ENCODE results near the gene PPT1. TPM values are rescaled to one million over a fixed set of nuclear protein-coding genes. Genes with fewer than 3 reads are reported as not detected.

Gene PPT1
- total and polyA plus RNA-seq, 12 donors, result 31.5 to 71.3 (median 37.1) TPM

GRCh38 chr1:40102038-40102437 is 5.0 kb upstream of the PPT1 start:
- peaks cover 0 to 8% (median 5%) of the 10 kb centered on the region in 9 donors for H3K4me1 ChIP-seq
- TF ChIP-seq CTCF (IDR thresholded peaks at IDR 0.05), result no peak
- intact Hi-C loops (cut with DNase I), result no loop called here
- no peak for DNase-seq
- no peak for ATAC-seq
- H3K36me3 ChIP-seq, result no peaks in the 10 kb centered on the region
- 75 to 93% methylated on average over 1 of the region's 1 CpG for WGBS, 2 donors
- H3K27ac ChIP-seq, result no peak overlapping the region
- H3K27me3 ChIP-seq, result peaks cover 0 to 16% (median 4%) of the 10 kb centered on the region in 7 donors
- H3K4me3 ChIP-seq, result no peak overlapping the region
- H3K9me3 ChIP-seq, result peaks cover 0 to 17% (median 0%) of the 10 kb centered on the region in 11 donors

GRCh38 chr1:40096646-40096976 is 441 bp downstream of the PPT1 start:
- H3K4me3 ChIP-seq, result peak overlapping the region; percentile 4 to 79 (median 68)
- TF ChIP-seq CTCF (IDR thresholded peaks at IDR 0.05), result no peak
- H3K27ac ChIP-seq, result peak overlapping the region in 8 of 10 donors; percentile 18 to 75 (median 57)
- DNase-seq (no peak), ATAC-seq (peak in 7 of 8 donors; percentile 23 to 52 (median 41))
- intact Hi-C loops (cut with DNase I), result no loop called here
- H3K9me3 ChIP-seq, result no peaks in the 10 kb centered on the region
- peaks cover 0 to 11% (median 1%) of the 10 kb centered on the region in 7 donors for H3K27me3 ChIP-seq
- peaks cover 0 to 18% (median 1%) of the 10 kb centered on the region in 9 donors for H3K36me3 ChIP-seq
- WGBS, 2 donors, result 11 to 14% methylated on average over 9 of the region's 9 CpGs
- H3K4me1 ChIP-seq, result peaks cover 2 to 43% (median 14%) of the 10 kb centered on the region in 9 donors

GRCh38 chr1:40095806-40096205 is 1.2 kb downstream of the PPT1 start:
- Histone ChIP-seq H3K27me3 (peaks cover 0 to 8% (median 0%) of the 10 kb centered on the region in 7 donors), H3K9me3 (no peaks in the 10 kb centered on the region), H3K4me3 (no peak overlapping the region), H3K27ac (peak overlapping the region in 1 of 10 donors; percentile 66), H3K36me3 (peaks cover 0 to 26% (median 4%) of the 10 kb centered on the region in 9 donors), H3K4me1 (peaks cover 2 to 43% (median 14%) of the 10 kb centered on the region in 9 donors)
- ATAC-seq (no peak), DNase-seq (no peak)
- intact Hi-C loops (cut with DNase I), result no loop called here
- 94 to 98% methylated on average over 3 of the region's 3 CpGs for WGBS, 2 donors
- TF ChIP-seq CTCF (IDR thresholded peaks at IDR 0.05), result no peak

GRCh38 chr1:40094466-40095110 is 2.5 kb downstream of the PPT1 start:
- no peaks in the 10 kb centered on the region for H3K9me3 ChIP-seq
- no peak overlapping the region for H3K4me3 ChIP-seq
- peaks cover 2 to 43% (median 14%) of the 10 kb centered on the region in 9 donors for H3K4me1 ChIP-seq
- H3K36me3 ChIP-seq, result peaks cover 0 to 38% (median 12%) of the 10 kb centered on the region in 9 donors
- no peaks in the 10 kb centered on the region for H3K27me3 ChIP-seq
- peak overlapping the region in 4 of 10 donors; percentile 20 to 66 (median 28) for H3K27ac ChIP-seq
- WGBS, 2 donors, result 69 to 72% methylated on average over 4 of the region's 4 CpGs
- ATAC-seq (peak in 3 of 8 donors; percentile 16 to 17 (median 16)), DNase-seq (no peak)
- TF ChIP-seq CTCF (IDR thresholded peaks at IDR 0.05), result no peak
- intact Hi-C loops (cut with DNase I), result no loop called here
